H1 (cell line): ENCODE measurements around the gene ARHGAP12. TPM values are rescaled to one million over a fixed set of nuclear protein-coding genes. Genes with fewer than 3 reads are reported as not detected.

Experiments used
- CTCF ChIA-PET: fragments of 300-600 bp; sonication (Branson Sonifier 250); formaldehyde crosslinking; loops from one replicate; lab custom pipeline; 2021; ENCODE audit not compliant: partially characterized antibody; lab: Charles Lee
- POLR2A ChIA-PET: fragments of 300-600 bp; sonication (Branson Sonifier 250); formaldehyde crosslinking; loops from one replicate; lab custom pipeline; 2021; ENCODE audit warnings: inconsistent platforms; ENCODE audit not compliant: partially characterized antibody; lab: Charles Lee
- DNase-seq, 2 experiments: peaks; one replicate each; pipeline versions ENCODE4 v3.0.0 to v3.0.0-alpha.2; 2010 to 2022; ENCODE audit warnings: low spot score in 2 of 2, low read depth in 1 of 2, mixed read lengths in 1 of 2
- FAIRE-seq: peaks from 2 replicates; lab custom pipeline; 2011; peaks lifted over from hg19 to GRCh38; lab: Jason Lieb, UNC
- H2AFZ ChIP-seq: 2 replicates; pipeline ENCODE4 v1.8.1; 2012; ENCODE audit warnings: low read length, inconsistent platforms
- H2AK5ac ChIP-seq: 2 replicates; pipeline ENCODE4 v1.6.1; 2013; ENCODE audit warnings: low read depth, low read length
- H2BK120ac ChIP-seq: replicated peaks from 2 replicates; pipeline ENCODE3; 2013; ENCODE audit warnings: low read depth, low read length, inconsistent platforms
- H2BK12ac ChIP-seq: 2 replicates; pipeline ENCODE4 v1.6.1; 2013; ENCODE audit warnings: low read depth, low read length
- H2BK15ac ChIP-seq: 2 replicates; pipeline ENCODE4 v1.6.1; 2013; ENCODE audit warnings: low read length
- H2BK20ac ChIP-seq: 2 replicates; pipeline ENCODE4 v1.6.1; 2013; ENCODE audit warnings: low read length
- H2BK5ac ChIP-seq: 2 replicates; pipeline ENCODE4 v1.6.1; 2013; ENCODE audit warnings: low read depth, low read length
- H3K14ac ChIP-seq: 2 replicates; pipeline ENCODE4 v1.6.1; 2013; ENCODE audit warnings: inconsistent platforms; ENCODE audit not compliant: insufficient read length
- H3K18ac ChIP-seq: 2 replicates; pipeline ENCODE4 v1.6.1; 2013; ENCODE audit warnings: low read length; ENCODE audit errors: extremely low read depth
- H3K23ac ChIP-seq: 2 replicates; pipeline ENCODE4 v1.6.1; 2013; ENCODE audit warnings: inconsistent platforms; ENCODE audit not compliant: insufficient read length
- H3K23me2 ChIP-seq: 2 replicates; pipeline ENCODE4 v1.6.1; 2013; ENCODE audit warnings: low read depth, low read length
- H3K27ac ChIP-seq: 2 replicates; pipeline ENCODE4 v1.6.1; 2011; ENCODE audit warnings: low read depth, low read length, inconsistent platforms
- H3K27me3 ChIP-seq, 4 experiments: replicated peaks in 1 of 4; 1 replicate in 1 of 4; 2 replicates in 3 of 4; pipeline versions ENCODE4 v1.6.1 to v1.8.1; 2011 to 2013; ENCODE audit warnings: low read length in 3 of 4, mild to moderate bottlenecking in 3 of 4, inconsistent platforms in 2 of 4, mixed read lengths in 2 of 4, moderate library complexity in 1 of 4; ENCODE audit not compliant: control insufficient read depth in 3 of 4, insufficient read depth in 3 of 4; ENCODE audit errors: extremely low read depth in 1 of 4
- H3K36me3 ChIP-seq, 4 experiments: 2 replicates each; pipeline versions ENCODE4 v1.6.1 to v1.8.1; 2011 to 2013; ENCODE audit warnings: mild to moderate bottlenecking in 4 of 4, low read length in 3 of 4, moderate library complexity in 2 of 4, control low read depth in 1 of 4, inconsistent platforms in 1 of 4; ENCODE audit not compliant: insufficient read depth in 4 of 4, control insufficient read depth in 2 of 4
- H3K4ac ChIP-seq: replicated peaks from 2 replicates; pipeline ENCODE3; 2013; ENCODE audit warnings: low read length, low read depth, mixed read lengths, inconsistent platforms; ENCODE audit not compliant: insufficient read length
- H3K4me1 ChIP-seq, 4 experiments: replicated peaks in 1 of 4; 1 replicate in 1 of 4; 2 replicates in 3 of 4; pipeline versions ENCODE4 v1.6.1 to v1.8.1; 2011 to 2013; ENCODE audit warnings: low read length in 3 of 4, inconsistent platforms in 2 of 4, mixed read lengths in 1 of 4; ENCODE audit not compliant: insufficient read depth in 4 of 4, control insufficient read depth in 3 of 4
- H3K4me2 ChIP-seq, 2 experiments: 2 replicates each; pipeline versions ENCODE4 v1.6.1 to v1.8.1; 2011 to 2013; ENCODE audit warnings: low read depth in 2 of 2, low read length in 2 of 2, control low read depth in 1 of 2, inconsistent platforms in 1 of 2, mild to moderate bottlenecking in 1 of 2; ENCODE audit not compliant: insufficient read depth in 1 of 2
- H3K4me3 ChIP-seq, 4 experiments: fragments of 200-600, 300-600 bp in 1 of 4; sonication (generic), shearing (Covaris generic), sonication (Bioruptor Twin) in 1 of 4; 2 replicates each; pipeline versions ENCODE4 v1.5.1 to v1.8.1; 2011 to 2016; ENCODE audit warnings: low read length in 4 of 4, low read depth in 3 of 4, control low read depth in 2 of 4, inconsistent platforms in 2 of 4, mild to moderate bottlenecking in 2 of 4, mixed read lengths in 1 of 4, moderate library complexity in 1 of 4; ENCODE audit not compliant: insufficient read depth in 2 of 4; ENCODE audit errors: extremely low read depth in 1 of 4
- H3K56ac ChIP-seq: replicated peaks from 2 replicates; pipeline ENCODE3; 2013; ENCODE audit warnings: low read depth, mild to moderate bottlenecking, mixed read lengths, low read length, inconsistent platforms; ENCODE audit not compliant: insufficient read length
- H3K79me1 ChIP-seq: 2 replicates; pipeline ENCODE4 v1.6.1; 2013; ENCODE audit warnings: low read depth, low read length, control low read depth
- H3K79me2 ChIP-seq, 2 experiments: 2 replicates each; pipeline versions ENCODE4 v1.6.1 to v1.8.1; 2012 to 2013; ENCODE audit warnings: low read length in 2 of 2, mild to moderate bottlenecking in 2 of 2, inconsistent platforms in 1 of 2; ENCODE audit not compliant: insufficient read depth in 2 of 2, control insufficient read depth in 1 of 2
- H3K9ac ChIP-seq, 4 experiments: replicated peaks in 1 of 4; 1 replicate in 1 of 4; 2 replicates in 3 of 4; pipeline versions ENCODE4 v1.6.1 to v1.8.1; 2011 to 2013; ENCODE audit warnings: low read depth in 3 of 4, low read length in 3 of 4, control low read depth in 2 of 4, mild to moderate bottlenecking in 2 of 4, moderate library complexity in 2 of 4, inconsistent platforms in 1 of 4; ENCODE audit errors: extremely low read depth in 1 of 4
- H3K9me3 ChIP-seq, 2 experiments: 2 replicates each; pipeline versions ENCODE4 v1.6.1 to v1.8.1; 2012 to 2013; ENCODE audit warnings: mild to moderate bottlenecking in 2 of 2, moderate library complexity in 2 of 2, control low read depth in 1 of 2, inconsistent platforms in 1 of 2, low read depth in 1 of 2, low read length in 1 of 2, mixed read lengths in 1 of 2; ENCODE audit not compliant: insufficient read depth in 2 of 2
- H4K20me1 ChIP-seq, 2 experiments: replicated peaks in 1 of 2; 2 replicates each; pipeline versions ENCODE3 to v1.8.1; 2011 to 2013; ENCODE audit warnings: inconsistent platforms in 2 of 2, low read length in 2 of 2, mild to moderate bottlenecking in 1 of 2; ENCODE audit not compliant: insufficient read depth in 2 of 2, control insufficient read depth in 1 of 2
- H4K5ac ChIP-seq: 2 replicates; pipeline ENCODE4 v1.6.1; 2013; ENCODE audit warnings: low read length, low read depth, mixed read lengths, inconsistent platforms; ENCODE audit not compliant: insufficient read length
- H4K8ac ChIP-seq: 2 replicates; pipeline ENCODE4 v1.8.0; 2013; ENCODE audit warnings: mild to moderate bottlenecking, moderate library complexity, low read length, inconsistent platforms; ENCODE audit not compliant: insufficient read depth; ENCODE audit errors: extremely low read depth
- H4K91ac ChIP-seq: replicated peaks from 2 replicates; pipeline ENCODE3; 2013; ENCODE audit warnings: low read length, mixed read lengths, inconsistent platforms; ENCODE audit not compliant: insufficient read length
- CHD1 ChIP-seq: IDR thresholded peaks from 2 replicates; pipeline ENCODE4 v1.6.1; 2012; ENCODE audit warnings: low read depth, low read length, improper control_type of control experiment
- GTF2F1 ChIP-seq: IDR thresholded peaks from 2 replicates; pipeline ENCODE4 v1.6.1; 2012; ENCODE audit warnings: low read depth, low read length, improper control_type of control experiment, borderline replicate concordance
- POU5F1 ChIP-seq: IDR thresholded peaks from 2 replicates; pipeline ENCODE4 v1.6.1; 2011; ENCODE audit warnings: low read depth, mild to moderate bottlenecking, low read length, moderate library complexity
- SP2 ChIP-seq: IDR thresholded peaks from 2 replicates; pipeline ENCODE4 v1.6.1; 2012; ENCODE audit warnings: mild to moderate bottlenecking, low read length, inconsistent platforms
- TCF12 ChIP-seq: IDR thresholded peaks from 2 replicates; pipeline ENCODE4 v1.6.1; 2011; ENCODE audit warnings: low read depth, mild to moderate bottlenecking, low read length
- WGBS, 2 experiments: shearing (Covaris generic) in 1 of 2; methylation state at CpG; one replicate each; pipeline versions ENCODE4 v1.1.6 to v1.1.7; 2013 to 2015; ENCODE audit warnings: low lambda C conversion rate in 2 of 2, mixed read lengths in 2 of 2, inconsistent platforms in 1 of 2, low coverage in 1 of 2, missing lambda C conversion rate in 1 of 2; ENCODE audit not compliant: insufficient replicate concordance in 2 of 2, insufficient coverage in 1 of 2, insufficient read length in 1 of 2; ENCODE audit errors: extremely low coverage in 1 of 2, missing lambda C conversion rate in 1 of 2; 5-methylcytosine and 5-hydroxymethylcytosine counted together
- polyA plus RNA-seq, 7 experiments: library from polyadenylated mRNA; depleted of rRNA in 3 of 7; stranded (reverse) in 5 of 7; unstranded in 2 of 7; fragments of >200 nt in 5 of 7; fragments of 200-250 nt in 2 of 7; gene quantifications; 1 replicate in 5 of 7; 2 replicates in 1 of 7; 4 replicates in 1 of 7; pipeline versions ENCODE4 v1.2.1 to v1.2.3, GENCODE V29; 2011 to 2013; ENCODE audit warnings: missing spikeins in 2 of 7, mixed read lengths in 2 of 7
- total RNA-seq: library from RNA; stranded (reverse); fragmentation: NEBNext Ultra II Directional; extraction: Animal tissue kit (Norgen Biotek cat#: 25700); gene quantifications from 2 replicates; pipeline ENCODE4 v1.2.1, GENCODE V29; 2021

Gene ARHGAP12
- total and polyA plus RNA-seq, 2 of the 8 experiments (the other 6 are each of a cell fraction or from before 2014, with no cell fraction given) = 10.1 to 39.0 TPM

DNA sequence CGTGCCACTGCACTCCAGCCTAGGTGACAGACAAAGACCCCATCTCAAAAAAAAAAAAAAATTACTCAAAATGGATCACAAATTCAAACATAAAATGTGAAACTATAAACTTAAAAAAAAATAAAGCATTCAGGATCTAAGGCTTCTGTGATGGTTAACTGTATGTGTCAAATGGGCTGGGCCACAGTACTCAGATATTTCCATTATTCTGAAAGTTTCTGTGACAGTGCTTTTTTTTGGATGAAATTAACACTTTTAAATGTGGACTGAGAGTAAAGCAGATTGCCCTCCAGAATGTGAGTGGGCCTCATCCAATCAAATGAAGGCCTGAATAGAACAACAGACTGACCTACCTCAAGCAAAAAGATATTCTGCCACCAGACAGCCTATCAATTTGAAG is 26.0 kb downstream of the ARHGAP12 start:
- Histone ChIP-seq H3K23me2 (no peaks in the 10 kb centered on the region), H3K79me2 (peaks cover 5 to 100% of the 10 kb centered on the region in 2 experiments), H3K56ac (no peak overlapping the region), H3K9me3 (no peaks in the 10 kb centered on the region), H4K5ac (no peak overlapping the region), H3K23ac (no peak overlapping the region), H3K4ac (no peak overlapping the region), H3K4me1 (peaks cover 0 to 4% (median 0%) of the 10 kb centered on the region in 4 experiments; a peak in 2 of 7 replicates), H2BK15ac (no peak overlapping the region), H2BK5ac (no peak overlapping the region), H3K27me3 (no peaks in the 10 kb centered on the region; a peak in 1 of 7 replicates), H4K8ac (no peak overlapping the region), H3K18ac (no peak overlapping the region), H2BK12ac (no peak overlapping the region), H2AK5ac (no peak overlapping the region), H3K79me1 (peaks cover 5% of the 10 kb centered on the region; the same call in 1 of the 2 replicates), H2AFZ (no peak overlapping the region), H4K20me1 (peaks cover 0 to 6% of the 10 kb centered on the region in 2 experiments), H4K91ac (no peak overlapping the region), H3K9ac (no peak overlapping the region), H3K4me3 (no peak overlapping the region), H3K27ac (no peak overlapping the region), H3K4me2 (no peak overlapping the region), H2BK20ac (no peak overlapping the region), H3K14ac (no peak overlapping the region), H3K36me3 (peaks cover 0 to 11% (median 5%) of the 10 kb centered on the region in 4 experiments; a peak in 2 of 8 replicates), H2BK120ac (no peak overlapping the region)
- ChIA-PET POLR2A (no interaction called here), CTCF (interaction anchor here (1.2 kb wide), 1 partner anchor 103 kb away, joined by 3 read pairs; no protein-coding TSS in a partner anchor)
- WGBS, 2 experiments = 93% methylated on average over 1 of the region's 1 CpG; no CpG with 5 or more reads in 1 of the 2 experiments
- no peak for FAIRE-seq
- TF ChIP-seq CHD1 (no peak), TCF12 (no peak), POU5F1 (no peak), SP2 (no peak), GTF2F1 (no peak)
- DNase-seq = no peak
